GM18858 (cell line): ENCODE measurements around the gene PAK2.
"Not testable (repeated sequence)": the region's sequence is repeated elsewhere in the genome, so short reads cannot be mapped to it uniquely, and the experiment has no call there.

Experiments
- ATAC-seq: cut with Tn5 transposase; IDR thresholded peaks from one replicate; pipeline ENCODE4 v1.9.1; 2021; ENCODE audit not compliant: unreplicated experiment

PAK2 gene

DNA sequence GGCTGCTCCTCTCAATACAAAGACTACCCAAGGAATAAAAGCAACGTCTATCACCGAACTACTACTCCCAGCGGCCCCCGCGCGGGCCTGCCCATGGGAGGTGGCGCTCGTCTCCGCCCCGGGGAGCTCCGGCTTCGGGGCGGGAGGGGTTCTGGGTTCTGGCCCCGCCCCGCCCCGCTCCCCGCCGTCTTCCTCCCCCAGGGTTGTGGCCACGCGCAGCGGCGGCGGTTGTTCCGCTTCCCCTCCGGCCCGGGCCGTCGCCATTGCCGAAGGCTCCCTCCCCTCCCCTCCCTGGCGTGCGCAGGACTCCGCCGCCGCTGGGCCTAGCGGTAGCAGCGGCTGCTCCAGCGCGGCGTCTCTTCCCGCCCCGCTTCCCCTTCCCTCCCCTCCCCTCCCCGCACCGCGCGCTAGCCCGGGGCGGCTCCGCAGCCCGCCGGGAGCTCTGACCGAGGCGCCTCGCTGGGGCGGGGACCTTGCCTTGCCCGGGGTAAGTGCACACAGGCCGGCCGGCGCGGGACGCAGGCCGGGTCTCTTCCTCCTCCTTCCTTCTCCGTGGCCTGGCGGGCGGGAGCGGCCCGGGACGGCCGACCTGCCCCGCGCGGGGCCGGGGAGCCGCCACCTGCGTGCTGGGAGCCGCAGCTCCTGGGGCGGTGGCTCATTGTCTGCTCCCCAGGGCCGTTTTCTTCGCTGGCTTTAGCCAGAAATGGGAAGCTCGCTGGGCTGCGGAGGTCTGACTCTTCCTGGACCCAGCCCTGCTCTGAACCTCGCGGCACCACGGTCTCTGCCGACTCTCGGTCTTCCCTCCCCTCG is at the start of gene PAK2:
TSS of gene PAK2 (plus strand) at position 187 of the 810 bp plus-strand sequence. CDS start 42,790 bp downstream, outside the sequence.
- peak; percentile 79 for ATAC-seq

GRCh38 chr3:196689941-196690660 is 49.6 kb upstream of the PAK2 start:
- no peak for ATAC-seq

DNA sequence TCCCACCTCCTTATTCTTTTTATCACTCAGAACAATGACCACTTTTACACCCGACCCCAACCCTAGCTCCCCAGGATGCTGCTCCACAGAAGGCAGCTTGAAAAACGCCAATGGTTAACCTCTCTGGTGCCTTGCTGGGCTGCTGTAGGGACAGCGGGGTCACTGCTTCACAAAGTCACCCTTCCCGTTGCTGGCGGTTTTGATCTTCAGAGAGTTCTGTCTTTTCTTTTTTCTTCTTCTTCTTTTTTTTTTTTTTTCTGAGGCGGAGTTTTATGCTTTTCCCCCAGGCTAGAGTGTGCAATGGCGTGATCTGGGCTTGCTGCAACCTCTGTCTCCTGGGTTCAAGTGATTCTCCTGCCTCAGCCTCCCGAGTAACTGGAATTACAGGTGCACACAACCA is 48.3 kb upstream of the PAK2 start:
- ATAC-seq, result no peak

GRCh38 chr3:196694202-196694638 is 45.4 kb upstream of the PAK2 start:
- ATAC-seq, result no peak

GRCh38 chr3:196694941-196695848 is 44.5 kb upstream of the PAK2 start:
- no peak for ATAC-seq

DNA sequence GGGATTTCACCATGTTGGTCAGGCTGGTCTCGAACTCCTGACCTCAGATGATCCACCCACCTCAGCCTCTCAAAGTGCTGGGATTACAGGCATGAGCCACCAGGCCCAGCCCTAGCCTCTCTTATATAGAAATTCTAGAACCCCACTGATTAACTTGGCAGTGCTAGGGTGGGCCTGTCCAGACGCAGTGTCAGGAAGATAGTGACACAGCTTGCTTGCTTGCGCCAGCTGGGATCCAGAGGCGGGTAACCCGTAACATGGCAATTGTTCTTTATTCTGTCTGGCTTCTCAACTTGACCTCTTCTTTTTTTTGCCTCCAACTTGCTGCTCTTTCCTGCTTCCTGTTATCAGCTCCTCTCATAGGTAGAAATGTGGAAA is 43.8 kb upstream of the PAK2 start:
- no peak for ATAC-seq

GRCh38 chr3:196697270-196697669 is 42.4 kb upstream of the PAK2 start:
- ATAC-seq, result no peak

- no peak for ATAC-seq
Observed at GRCh38 chr3:196699749-196700148, 39.9 kb upstream of the PAK2 start.

DNA sequence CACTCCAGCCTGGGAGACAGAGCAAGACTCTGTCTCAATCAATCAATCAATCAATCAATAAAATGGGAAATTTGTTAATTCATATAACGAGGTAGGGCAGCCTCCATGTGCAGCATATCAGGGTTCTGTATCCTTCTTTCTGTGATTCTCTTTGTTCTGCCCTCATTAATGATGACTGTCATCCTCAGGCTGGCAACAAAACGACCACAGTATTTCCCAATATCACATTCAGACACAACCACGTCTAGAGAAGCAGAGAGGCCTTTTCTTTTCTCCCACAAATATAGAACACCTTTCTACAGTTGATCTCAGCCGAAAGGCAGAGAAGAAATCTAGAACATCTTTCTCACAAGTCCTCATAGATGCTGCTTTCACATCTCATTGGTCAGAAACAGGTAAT is 38.9 kb upstream of the PAK2 start:
- no peak for ATAC-seq

GRCh38 chr3:196706327-196706726 is 33.3 kb upstream of the PAK2 start:
- no peak for ATAC-seq

- no peak for ATAC-seq
Observed at GRCh38 chr3:196706731-196707130, 32.9 kb upstream of the PAK2 start.

DNA sequence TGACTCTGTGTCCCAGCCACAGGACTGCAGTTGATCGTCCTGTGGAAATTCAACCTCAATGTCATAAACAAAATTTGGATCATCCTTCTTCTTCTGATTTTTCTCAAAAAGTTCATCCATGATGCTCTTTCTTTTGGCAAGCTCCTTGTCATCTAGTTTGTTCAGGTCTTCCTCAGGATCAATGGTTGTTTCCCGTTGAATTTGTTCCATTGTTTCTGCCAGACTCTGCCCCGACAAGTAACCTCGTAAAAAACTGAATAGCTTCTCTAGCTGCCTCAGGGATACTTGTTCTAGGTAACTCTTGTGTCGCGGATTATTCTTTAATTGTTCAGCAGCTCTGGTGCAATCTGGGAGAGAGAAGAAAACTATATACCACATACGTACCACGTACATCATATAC is 32.1 kb upstream of the PAK2 start:
- no peak for ATAC-seq

GRCh38 chr3:196708467-196708866 is 31.2 kb upstream of the PAK2 start:
- no peak for ATAC-seq

- ATAC-seq, result peak; percentile 68
Observed at GRCh38 chr3:196711838-196712513, 27.7 kb upstream of the PAK2 start, which contains the start of the genes CEP19 and PIGX. Gene CEP19, minus strand, starts transcription at chr3:196712250. Its CDS starts 3,593 bp downstream, at chr3:196708657. Gene PIGX, plus strand, starts transcription at chr3:196712377.

- ATAC-seq, result no peak
Observed at GRCh38 chr3:196712514-196713413, 26.9 kb upstream of the PAK2 start.

GRCh38 chr3:196717162-196717561 is 22.5 kb upstream of the PAK2 start:
- not testable (repeated sequence) for ATAC-seq

DNA sequence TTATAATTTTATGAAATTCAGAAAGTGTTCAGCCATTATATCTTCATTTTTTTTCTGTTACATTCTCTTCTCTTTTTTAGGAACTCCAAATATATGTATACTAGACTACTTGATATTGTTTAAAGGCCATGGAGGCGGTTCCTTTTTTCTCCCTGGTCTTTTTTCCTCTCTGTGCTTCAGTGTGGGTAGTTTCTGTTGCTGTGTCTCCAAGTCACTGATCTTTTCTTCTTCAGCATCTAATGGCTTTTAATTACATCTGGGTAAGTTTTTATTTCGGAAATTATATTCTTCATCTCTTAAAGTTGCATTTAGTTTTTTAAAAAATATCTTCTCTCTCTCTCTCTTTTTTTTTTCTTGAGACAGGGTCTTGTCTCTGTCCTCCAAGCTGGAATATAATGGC is 18.6 kb upstream of the PAK2 start:
- no peak for ATAC-seq

DNA sequence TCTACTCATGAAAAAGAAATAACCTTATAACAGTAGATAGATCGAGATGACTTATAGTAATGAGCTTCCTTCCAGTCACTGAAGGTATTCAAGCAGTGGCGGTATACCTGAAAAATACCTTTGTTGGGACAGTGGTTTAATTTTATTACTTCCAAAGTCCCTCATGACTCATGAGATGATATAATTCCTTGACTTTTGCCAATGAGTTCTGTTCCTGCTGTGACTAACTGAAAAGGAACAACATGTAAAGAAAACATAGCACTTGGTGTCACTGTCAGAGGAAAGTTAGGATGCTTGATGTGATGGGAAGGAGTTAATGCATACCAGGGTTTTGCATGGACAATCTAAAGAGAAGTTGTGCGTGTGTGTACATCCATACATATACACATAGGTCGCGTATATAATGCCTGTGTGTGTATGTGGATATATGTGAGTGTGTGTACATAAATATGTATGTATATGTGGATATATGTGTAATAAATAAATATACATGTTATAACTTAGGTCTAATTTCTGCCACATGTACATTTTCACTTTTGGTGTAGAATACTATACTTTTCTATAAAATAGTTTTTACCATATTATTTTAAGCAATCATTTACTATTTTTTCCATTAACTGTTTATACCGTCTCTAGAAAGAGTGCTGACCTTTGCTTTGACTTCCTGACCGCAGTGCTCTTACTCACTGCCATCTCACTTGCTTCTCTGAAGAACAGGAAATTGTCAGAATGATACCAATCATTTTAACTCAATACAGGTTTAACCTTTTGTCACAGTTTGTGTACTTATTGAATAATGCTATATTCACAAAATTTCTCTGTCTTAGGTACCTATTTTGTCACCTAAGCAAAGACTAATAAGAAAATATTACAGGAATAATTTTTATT is 12.6 kb upstream of the PAK2 start:
- no peak for ATAC-seq

DNA sequence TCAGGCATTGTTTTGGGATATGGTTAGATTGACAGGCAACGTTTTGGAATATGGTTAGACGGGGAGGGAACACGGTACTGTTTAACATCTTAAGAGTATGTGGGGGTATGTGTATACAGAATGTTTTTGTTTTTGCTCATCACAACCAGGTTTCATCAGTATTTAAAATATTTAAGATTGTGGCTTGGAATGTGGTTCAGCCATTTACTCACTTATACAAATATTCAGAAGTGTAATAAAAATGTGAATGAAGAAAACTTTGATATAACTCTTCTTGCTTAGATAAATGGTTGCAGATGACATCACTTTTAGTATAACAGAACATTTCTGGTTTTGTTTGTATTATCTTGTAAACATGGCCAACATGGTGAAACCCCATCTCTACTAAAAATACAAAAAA is 3.9 kb upstream of the PAK2 start:
- ATAC-seq, result no peak
